CD14-positive monocyte (primary cell): ENCODE measurements around the gene AOPEP. TPM values are rescaled to one million over a fixed set of nuclear protein-coding genes. Genes with fewer than 3 reads are reported as not detected.

ENCODE experiments used
- DNase-seq, 3 donors: peaks; one replicate each; pipeline ENCODE4 v3.0.0-alpha.2; 2011 to 2022
- H2AFZ ChIP-seq: 2 replicates; pipeline ENCODE4 v1.6.0; 2012; ENCODE audit warnings: mild to moderate bottlenecking, low read depth, low read length, inconsistent platforms; ENCODE audit not compliant: insufficient read depth, poor library complexity, severe bottlenecking
- H3K27ac ChIP-seq, 2 donors: 1 replicate in 1 of 2; 2 replicates in 1 of 2; pipeline ENCODE4 v1.5.1; 2012 to 2013; ENCODE audit warnings: low read length in 2 of 2, control low read depth in 1 of 2, inconsistent platforms in 1 of 2, low read depth in 1 of 2, mild to moderate bottlenecking in 1 of 2
- H3K27me3 ChIP-seq, 2 donors: one replicate each; pipeline versions ENCODE4 v1.6.0 to v1.6.1; 2011 to 2013; ENCODE audit warnings: low read length in 2 of 2; ENCODE audit not compliant: control insufficient read depth in 2 of 2, insufficient read depth in 2 of 2
- H3K36me3 ChIP-seq, 2 donors: replicated peaks in 1 of 2; 1 replicate in 1 of 2; 2 replicates in 1 of 2; pipeline versions ENCODE4 v1.5.1 to v1.6.1; 2012 to 2013; ENCODE audit warnings: low read length in 2 of 2, control low read depth in 1 of 2, inconsistent platforms in 1 of 2, mild to moderate bottlenecking in 1 of 2; ENCODE audit not compliant: insufficient read depth in 2 of 2, control insufficient read depth in 1 of 2
- H3K4me1 ChIP-seq, 2 donors: 1 replicate in 1 of 2; 2 replicates in 1 of 2; pipeline versions ENCODE4 v1.5.1 to v1.6.1; 2012 to 2013; ENCODE audit warnings: low read length in 2 of 2, control low read depth in 1 of 2, inconsistent platforms in 1 of 2, mild to moderate bottlenecking in 1 of 2, moderate library complexity in 1 of 2; ENCODE audit not compliant: insufficient read depth in 2 of 2, control insufficient read depth in 1 of 2
- H3K4me2 ChIP-seq: replicated peaks from 2 replicates; pipeline ENCODE3; 2012; ENCODE audit warnings: low read length, moderate library complexity, mild to moderate bottlenecking; ENCODE audit not compliant: poor library complexity, severe bottlenecking; ENCODE audit errors: extremely low read depth
- H3K4me3 ChIP-seq, 3 experiments: fragments of 200-600 bp in 1 of 3; sonication (generic) in 1 of 3; replicated peaks in 1 of 3; 1 replicate in 2 of 3; 2 replicates in 1 of 3; pipeline ENCODE4 v1.5.1; 2011 to 2013; ENCODE audit warnings: low read length in 3 of 3, mild to moderate bottlenecking in 3 of 3, control low read depth in 2 of 3, low read depth in 2 of 3, inconsistent platforms in 1 of 3, moderate library complexity in 1 of 3
- H3K79me2 ChIP-seq: 2 replicates; pipeline ENCODE4 v1.6.0; 2012; ENCODE audit warnings: mild to moderate bottlenecking, control low read depth, inconsistent platforms, low read length, moderate library complexity; ENCODE audit not compliant: insufficient read depth
- H3K9ac ChIP-seq: 2 replicates; pipeline ENCODE4 v1.6.0; 2017; ENCODE audit warnings: low read length, mild to moderate bottlenecking; ENCODE audit not compliant: insufficient read depth, poor library complexity, severe bottlenecking
- H3K9me3 ChIP-seq, 2 donors: replicated peaks in 1 of 2; 1 replicate in 1 of 2; 2 replicates in 1 of 2; pipeline versions ENCODE4 v1.5.1 to v1.6.1; 2012 to 2013; ENCODE audit warnings: low read length in 2 of 2, control low read depth in 1 of 2; ENCODE audit not compliant: control insufficient read depth in 1 of 2, insufficient read depth in 1 of 2
- H4K20me1 ChIP-seq: 2 replicates; pipeline ENCODE4 v1.6.0; 2012; ENCODE audit warnings: mild to moderate bottlenecking, low read length, control low read depth, moderate library complexity; ENCODE audit not compliant: insufficient read depth
- H3K27ac Mint-ChIP-seq, 7 donors: one replicate each; pipeline ENCODE4 v1.8.0; 2020; ENCODE audit warnings: mild to moderate bottlenecking in 7 of 7, mixed read lengths in 7 of 7, moderate library complexity in 6 of 7, inconsistent platforms in 2 of 7
- H3K27me3 Mint-ChIP-seq, 3 donors: one replicate each; pipeline ENCODE4 v1.8.0; 2021 to 2022; ENCODE audit warnings: low read depth in 3 of 3, mild to moderate bottlenecking in 3 of 3, mixed read lengths in 3 of 3, moderate library complexity in 3 of 3, inconsistent platforms in 1 of 3
- H3K36me3 Mint-ChIP-seq, 2 donors: one replicate each; pipeline ENCODE4 v1.8.0; 2020; ENCODE audit warnings: mixed read lengths in 2 of 2, inconsistent platforms in 1 of 2, mild to moderate bottlenecking in 1 of 2
- H3K4me1 Mint-ChIP-seq: one replicate; pipeline ENCODE4 v1.8.0; 2020; ENCODE audit warnings: mild to moderate bottlenecking, mixed read lengths
- H3K4me3 Mint-ChIP-seq, 2 donors: one replicate each; pipeline ENCODE4 v1.8.0; 2020; ENCODE audit warnings: mild to moderate bottlenecking in 2 of 2, mixed read lengths in 2 of 2, moderate library complexity in 1 of 2
- H3K9me3 Mint-ChIP-seq, 7 donors: one replicate each; pipeline ENCODE4 v1.8.0; 2020 to 2022; ENCODE audit warnings: mixed read lengths in 7 of 7, mild to moderate bottlenecking in 6 of 7, moderate library complexity in 6 of 7, inconsistent platforms in 2 of 7
- WGBS: methylation state at CpG from one replicate; pipeline ENCODE4 v1.1.5; 2013; ENCODE audit warnings: missing lambda C conversion rate; ENCODE audit not compliant: insufficient coverage; 5-methylcytosine and 5-hydroxymethylcytosine counted together
- intact Hi-C, 2 donors: fragments of 100-400 bp; cut with micrococcal nuclease; formaldehyde crosslinking; loops; one replicate each; pipeline versions ENCODE4 v1.15.0 to v1.15.1; 2023
- polyA plus RNA-seq, 3 donors: library from polyadenylated mRNA; depleted of rRNA in 1 of 3; unstranded in 2 of 3; stranded (reverse) in 1 of 3; fragments of 300-500 nt in 2 of 3; fragments of >200 nt in 1 of 3; fragmentation: Illumina TruSeq in 2 of 3; gene quantifications; 1 replicate in 2 of 3; 2 replicates in 1 of 3; pipeline ENCODE4 v1.2.3, GENCODE V29; 2012 to 2021
- TF ChIP-seq, protein P1 (sequence below): fragments of 200-600 bp; IDR thresholded peaks from one replicate; pipeline ENCODE4 v1.8.0; 2022; ENCODE audit warnings: antibody characterized with exemption, mild to moderate bottlenecking

The AOPEP gene
- polyA plus RNA-seq, 3 donors = 3.0 to 4.1 (median 3.1) TPM

DNA sequence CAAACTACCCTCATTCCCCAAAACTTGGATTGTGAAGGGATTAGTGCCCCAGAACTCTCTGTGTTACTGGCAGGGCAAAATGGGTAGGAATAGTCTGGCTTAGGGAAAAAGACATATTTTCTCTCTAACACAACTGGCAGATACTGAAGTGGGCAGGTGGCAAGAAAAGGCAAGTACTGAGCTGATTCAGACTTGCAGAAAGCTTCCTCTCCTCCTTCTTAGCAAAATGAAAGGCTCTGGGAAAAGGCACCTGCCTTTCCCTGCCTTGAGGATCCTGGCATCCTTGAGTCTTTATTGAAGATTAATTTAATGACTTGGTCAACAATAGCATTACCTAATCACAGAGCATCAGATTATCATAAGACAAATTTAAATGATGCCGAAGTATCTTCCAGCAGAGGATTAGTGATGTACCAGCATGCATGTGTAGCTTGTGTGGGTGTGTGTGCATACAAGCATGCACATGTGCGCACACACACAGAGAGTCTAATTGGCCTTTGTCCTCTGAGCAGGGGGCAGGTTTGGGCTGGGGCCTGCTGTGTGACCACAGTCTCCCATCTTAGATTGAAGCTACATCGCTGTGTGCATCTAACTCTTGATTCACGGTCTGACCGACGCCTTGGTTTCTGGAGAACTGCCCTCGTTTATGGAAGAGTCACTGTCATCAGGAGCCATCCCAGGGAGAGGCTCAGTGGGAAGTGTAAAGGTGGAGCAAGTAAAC lies 294.8 kb downstream of the AOPEP start:
- Mint-ChIP-seq H3K36me3 (peaks cover 4 to 6% of the 10 kb centered on the region in 2 donors), H3K9me3 (no peaks in the 10 kb centered on the region), H3K27ac (peak overlapping the region in 1 of 7 donors; percentile 53), H3K27me3 (peaks cover 0 to 2% (median 0%) of the 10 kb centered on the region in 3 donors), H3K4me1 (peaks cover 4% of the 10 kb centered on the region), H3K4me3 (no peak overlapping the region)
- Histone ChIP-seq H3K79me2 (no peaks in the 10 kb centered on the region), H3K36me3 (no peaks in the 10 kb centered on the region), H3K27me3 (no peaks in the 10 kb centered on the region), H3K4me1 (no peaks in the 10 kb centered on the region), H3K9ac (no peak overlapping the region), H2AFZ (no peak overlapping the region), H3K9me3 (no peaks in the 10 kb centered on the region), H3K27ac (no peak overlapping the region), H3K4me2 (no peak overlapping the region), H4K20me1 (no peaks in the 10 kb centered on the region), H3K4me3 (no peak overlapping the region)
- DNase-seq = no peak
- TF ChIP-seq, protein P1, sequence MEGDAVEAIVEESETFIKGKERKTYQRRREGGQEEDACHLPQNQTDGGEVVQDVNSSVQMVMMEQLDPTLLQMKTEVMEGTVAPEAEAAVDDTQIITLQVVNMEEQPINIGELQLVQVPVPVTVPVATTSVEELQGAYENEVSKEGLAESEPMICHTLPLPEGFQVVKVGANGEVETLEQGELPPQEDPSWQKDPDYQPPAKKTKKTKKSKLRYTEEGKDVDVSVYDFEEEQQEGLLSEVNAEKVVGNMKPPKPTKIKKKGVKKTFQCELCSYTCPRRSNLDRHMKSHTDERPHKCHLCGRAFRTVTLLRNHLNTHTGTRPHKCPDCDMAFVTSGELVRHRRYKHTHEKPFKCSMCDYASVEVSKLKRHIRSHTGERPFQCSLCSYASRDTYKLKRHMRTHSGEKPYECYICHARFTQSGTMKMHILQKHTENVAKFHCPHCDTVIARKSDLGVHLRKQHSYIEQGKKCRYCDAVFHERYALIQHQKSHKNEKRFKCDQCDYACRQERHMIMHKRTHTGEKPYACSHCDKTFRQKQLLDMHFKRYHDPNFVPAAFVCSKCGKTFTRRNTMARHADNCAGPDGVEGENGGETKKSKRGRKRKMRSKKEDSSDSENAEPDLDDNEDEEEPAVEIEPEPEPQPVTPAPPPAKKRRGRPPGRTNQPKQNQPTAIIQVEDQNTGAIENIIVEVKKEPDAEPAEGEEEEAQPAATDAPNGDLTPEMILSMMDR = no peak
- intact Hi-C loops = no loop called here
- 98% methylated on average over 6 of the region's 7 CpGs for WGBS

DNA sequence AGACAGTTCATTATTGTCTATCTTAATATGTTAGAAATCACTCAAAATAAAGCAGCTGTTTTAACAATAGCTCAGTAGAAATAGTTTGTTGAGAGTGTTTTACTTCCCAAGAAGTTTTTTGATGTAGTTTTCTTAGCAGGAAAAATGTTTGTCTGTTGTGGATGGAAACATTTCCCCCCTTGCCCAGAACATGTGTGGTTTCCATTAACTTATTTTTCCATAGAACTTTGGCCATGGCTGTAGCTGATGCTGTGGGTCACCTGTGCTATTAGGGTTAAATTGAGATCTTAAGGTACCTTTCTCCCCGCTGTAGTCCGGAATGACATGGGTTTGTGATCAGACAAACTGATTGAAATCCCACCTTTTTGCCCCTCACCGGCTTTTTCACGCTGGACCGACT lies 296.2 kb downstream of the AOPEP start:
- Mint-ChIP-seq H3K36me3 (peaks cover 4 to 6% of the 10 kb centered on the region in 2 donors), H3K27ac (peak overlapping the region in 1 of 7 donors; percentile 50), H3K4me1 (peaks cover 4% of the 10 kb centered on the region), H3K4me3 (no peak overlapping the region), H3K9me3 (no peaks in the 10 kb centered on the region), H3K27me3 (peaks cover 0 to 2% (median 0%) of the 10 kb centered on the region in 3 donors)
- no peaks in the 10 kb centered on the region for H3K9me3 ChIP-seq
- H3K27ac ChIP-seq = no peak overlapping the region
- no peaks in the 10 kb centered on the region for H3K27me3 ChIP-seq
- no peaks in the 10 kb centered on the region for H4K20me1 ChIP-seq
- WGBS = 100% methylated on average over 4 of the region's 5 CpGs
- H3K36me3 ChIP-seq = no peaks in the 10 kb centered on the region
- no peak for DNase-seq
- H3K4me2 ChIP-seq = no peak overlapping the region
- TF ChIP-seq, protein P1 = no peak
- no peaks in the 10 kb centered on the region for H3K79me2 ChIP-seq
- no peak overlapping the region for H3K4me3 ChIP-seq
- no peak overlapping the region for H3K9ac ChIP-seq
- intact Hi-C loops = no loop called here
- H2AFZ ChIP-seq = no peak overlapping the region
- H3K4me1 ChIP-seq = no peaks in the 10 kb centered on the region
